Measurements from ENCODE around the gene LAMTOR1. TPM values are rescaled to one million over a fixed set of nuclear protein-coding genes. Genes with fewer than 3 reads are reported as not detected.
"Not testable (repeated sequence)": the region's sequence is repeated elsewhere in the genome, so short reads cannot be mapped to it uniquely, and the experiment has no call there.

Gene LAMTOR1
- total RNA-seq, result 10 to 100 TPM; 45.7 to 69.3 (median 62.5) TPM
- 60.4 TPM for total RNA-seq (2013)
- 20.7 to 66.2 (median 40.3) reads per million in 29 experiments for total RNA-seq

- ChIA-PET POLR2A (no interaction called here), CTCF (interaction anchor here in 1 of 2 donors (1.3 kb wide), 1 partner anchor 78 kb away, joined by 4 read pairs; no protein-coding TSS in a partner anchor)
- peaks cover 44 to 49% (median 47%) of the 10 kb centered on the region in 3 donors for H3K4me1 Mint-ChIP-seq
- peak within 1 kb of the TSS; percentile 82 to 86 for H3K27ac Mint-ChIP-seq
- peak within 1 kb of the TSS; percentile 77 to 92 (median 89) for H3K4me3 Mint-ChIP-seq
- peaks cover 12 to 49% of the 10 kb centered on the region in 2 experiments for H3K4me1 ChIP-seq (ENCODE audit: control insufficient read depth in 1 of 2, extremely low read depth in 1 of 2, insufficient read depth in 2 of 2, low read length in 2 of 2)
- H3K9me3 Mint-ChIP-seq, result no peaks in the 10 kb centered on the region
- H3K36me3 ChIP-seq (ENCODE audit: control insufficient read depth in 2 of 2, extremely low read depth in 1 of 2, insufficient read depth in 1 of 2, low read length in 1 of 2), result peaks cover 0 to 32% of the 10 kb centered on the region in 2 donors
- DNase-seq (peak; percentile 94 to 99 (median 97)), ATAC-seq (replicated peaks in 1 of 4) (peak; percentile 96 to 99 (median 97))
- H3K9me3 ChIP-seq, result no peaks in the 10 kb centered on the region
- H3K27ac ChIP-seq (ENCODE audit: low read length), result peak within 1 kb of the TSS; percentile 86
- no peaks in the 10 kb centered on the region for H3K27me3 Mint-ChIP-seq
- peak within 1 kb of the TSS; percentile 82 to 89 for H3K4me3 ChIP-seq (ENCODE audit: control insufficient read depth in 1 of 2, extremely low read depth in 1 of 2, low read length in 1 of 2)
- peaks cover 12% of the 10 kb centered on the region for H3K36me3 Mint-ChIP-seq
- WGBS (ENCODE audit: insufficient coverage), result 5% methylated on average over 60 of the region's 64 CpGs
- H3K27me3 ChIP-seq (replicated peaks in 1 of 2; ENCODE audit: control insufficient read depth in 2 of 2, extremely low read depth in 1 of 2, insufficient read depth in 2 of 2, low read length in 1 of 2), result no peaks in the 10 kb centered on the region
Measured at GRCh38 chr11:72102946-72103753, at the start of gene LAMTOR1. Gene LAMTOR1 (minus strand): TSS chr11:72103297. CDS start chr11:72103224, 73 bp downstream.

- H3K4me3 Mint-ChIP-seq, result no peak overlapping the region
- no peak overlapping the region for H3K27ac Mint-ChIP-seq
- Histone ChIP-seq H3K4me3 (ENCODE audit: control insufficient read depth in 1 of 2, extremely low read depth in 1 of 2, low read length in 1 of 2) (no peak overlapping the region), H3K9me3 (no peaks in the 10 kb centered on the region), H3K27me3 (replicated peaks in 1 of 2; ENCODE audit: control insufficient read depth in 2 of 2, extremely low read depth in 1 of 2, insufficient read depth in 2 of 2, low read length in 1 of 2) (no peaks in the 10 kb centered on the region), H3K36me3 (ENCODE audit: control insufficient read depth in 2 of 2, extremely low read depth in 1 of 2, insufficient read depth in 1 of 2, low read length in 1 of 2) (no peaks in the 10 kb centered on the region), H3K4me1 (ENCODE audit: control insufficient read depth in 1 of 2, extremely low read depth in 1 of 2, insufficient read depth in 2 of 2, low read length in 2 of 2) (no peaks in the 10 kb centered on the region), H3K27ac (ENCODE audit: low read length) (no peak overlapping the region)
- ChIA-PET CTCF (interaction anchor here (0.6 to 1.2 kb wide), 2 partner anchors 57 to 182 kb away, joined by 3 read pairs; no protein-coding TSS in a partner anchor), POLR2A (no interaction called here)
- WGBS (ENCODE audit: insufficient coverage), result no CpG with 5 or more reads among the region's 4 CpGs
- H3K4me1 Mint-ChIP-seq, result no peaks in the 10 kb centered on the region
- no peaks in the 10 kb centered on the region for H3K36me3 Mint-ChIP-seq
- no peak for DNase-seq
- no peak for ATAC-seq (replicated peaks in 1 of 4)
- peaks cover 0 to 2% of the 10 kb centered on the region in 2 donors for H3K27me3 Mint-ChIP-seq
- no peaks in the 10 kb centered on the region for H3K9me3 Mint-ChIP-seq
Measured at GRCh38 chr11:72150882-72151281, 47.8 kb upstream of the LAMTOR1 start.

- ATAC-seq (replicated peaks in 1 of 4) (no peak), DNase-seq (no peak)
- no peaks in the 10 kb centered on the region for H3K36me3 ChIP-seq (ENCODE audit: control insufficient read depth in 2 of 2, extremely low read depth in 1 of 2, insufficient read depth in 1 of 2, low read length in 1 of 2)
- ChIA-PET POLR2A (no interaction called here), CTCF (interaction anchor here in 1 of 2 donors (0.7 kb wide), 1 partner anchor 167 kb away, joined by 3 read pairs; no protein-coding TSS in a partner anchor)
- Mint-ChIP-seq H3K36me3 (no peaks in the 10 kb centered on the region), H3K4me3 (no peak overlapping the region), H3K4me1 (peaks cover 3 to 5% (median 4%) of the 10 kb centered on the region in 3 donors), H3K27ac (no peak overlapping the region), H3K27me3 (peaks cover 4 to 7% of the 10 kb centered on the region in 2 donors), H3K9me3 (no peaks in the 10 kb centered on the region)
- H3K27me3 ChIP-seq (replicated peaks in 1 of 2; ENCODE audit: control insufficient read depth in 2 of 2, extremely low read depth in 1 of 2, insufficient read depth in 2 of 2, low read length in 1 of 2), result peaks cover 0 to 4% of the 10 kb centered on the region in 2 experiments
- no peaks in the 10 kb centered on the region for H3K9me3 ChIP-seq
- no peak overlapping the region for H3K4me3 ChIP-seq (ENCODE audit: control insufficient read depth in 1 of 2, extremely low read depth in 1 of 2, low read length in 1 of 2)
- WGBS (ENCODE audit: insufficient coverage), result 35% methylated on average over 2 of the region's 2 CpGs
- H3K27ac ChIP-seq (ENCODE audit: low read length), result no peak overlapping the region
- H3K4me1 ChIP-seq (ENCODE audit: control insufficient read depth in 1 of 2, extremely low read depth in 1 of 2, insufficient read depth in 2 of 2, low read length in 2 of 2), result peaks cover 0 to 3% of the 10 kb centered on the region in 2 experiments
Measured at GRCh38 chr11:72146625-72147024, 43.5 kb upstream of the LAMTOR1 start.

- ChIA-PET POLR2A (interaction anchor here (0.6 to 0.8 kb wide), 2 partner anchors 67 to 168 kb away, joined by 3 read pairs; no protein-coding TSS in a partner anchor), CTCF (interaction anchor here (0.6 to 3.0 kb wide), 12 partner anchors 26 to 286 kb away, joined by 3 to 31 read pairs (median 5); partner anchors contain the start of gene ANAPC15 (in 1 of the 2))
- H3K4me3 Mint-ChIP-seq, result no peak overlapping the region
Measured at GRCh38 chr11:72144807-72145565, 41.9 kb upstream of the LAMTOR1 start.

GRCh38 chr11:72142543-72142942 is 39.4 kb upstream of the LAMTOR1 start:
- ATAC-seq (replicated peaks in 1 of 4); H3K9me3 Mint-ChIP-seq; H3K4me1 ChIP-seq (ENCODE audit: control insufficient read depth in 1 of 2, extremely low read depth in 1 of 2, insufficient read depth in 2 of 2, low read length in 2 of 2); H3K27me3 ChIP-seq (replicated peaks in 1 of 2; ENCODE audit: control insufficient read depth in 2 of 2, extremely low read depth in 1 of 2, insufficient read depth in 2 of 2, low read length in 1 of 2); H3K36me3 Mint-ChIP-seq; H3K36me3 ChIP-seq (ENCODE audit: control insufficient read depth in 2 of 2, extremely low read depth in 1 of 2, insufficient read depth in 1 of 2, low read length in 1 of 2); DNase-seq; H3K4me3 ChIP-seq (ENCODE audit: control insufficient read depth in 1 of 2, extremely low read depth in 1 of 2, low read length in 1 of 2); H3K9me3 ChIP-seq; POLR2A ChIA-PET; H3K27ac ChIP-seq (ENCODE audit: low read length); H3K27ac Mint-ChIP-seq; H3K4me3 Mint-ChIP-seq: not testable (repeated sequence)
- no CpG with 5 or more reads among the region's 1 CpG for WGBS (ENCODE audit: insufficient coverage)
- CTCF ChIA-PET, result interaction anchor here in 1 of 2 donors (3.0 kb wide), 1 partner anchor 165 kb away, joined by 22 read pairs; no protein-coding TSS in a partner anchor
- peaks cover 15% of the 10 kb centered on the region in 2 donors for H3K27me3 Mint-ChIP-seq
- peaks cover 4 to 14% (median 10%) of the 10 kb centered on the region in 3 donors for H3K4me1 Mint-ChIP-seq

More at GRCh38 chr11:72144807-72145565, 41.9 kb upstream of the LAMTOR1 start:
- peaks cover 0 to 4% of the 10 kb centered on the region in 2 experiments for H3K27me3 ChIP-seq (replicated peaks in 1 of 2; ENCODE audit: control insufficient read depth in 2 of 2, extremely low read depth in 1 of 2, insufficient read depth in 2 of 2, low read length in 1 of 2)
- no peak overlapping the region for H3K4me3 ChIP-seq (ENCODE audit: control insufficient read depth in 1 of 2, extremely low read depth in 1 of 2, low read length in 1 of 2)
- ATAC-seq (replicated peaks in 1 of 4) (no peak), DNase-seq (no peak)
- no CpG with 5 or more reads among the region's 4 CpGs for WGBS (ENCODE audit: insufficient coverage)
- H3K27me3 Mint-ChIP-seq, result peaks cover 12 to 15% of the 10 kb centered on the region in 2 donors
- H3K9me3 Mint-ChIP-seq, result no peaks in the 10 kb centered on the region
- peaks cover 4 to 14% (median 10%) of the 10 kb centered on the region in 3 donors for H3K4me1 Mint-ChIP-seq
- H3K9me3 ChIP-seq, result no peaks in the 10 kb centered on the region
- no peak overlapping the region for H3K27ac Mint-ChIP-seq
- no peaks in the 10 kb centered on the region for H3K36me3 Mint-ChIP-seq
- no peak overlapping the region for H3K27ac ChIP-seq (ENCODE audit: low read length)
- H3K36me3 ChIP-seq (ENCODE audit: control insufficient read depth in 2 of 2, extremely low read depth in 1 of 2, insufficient read depth in 1 of 2, low read length in 1 of 2), result no peaks in the 10 kb centered on the region
- H3K4me1 ChIP-seq (ENCODE audit: control insufficient read depth in 1 of 2, extremely low read depth in 1 of 2, insufficient read depth in 2 of 2, low read length in 2 of 2), result peaks cover 0 to 3% of the 10 kb centered on the region in 2 experiments

- H3K27me3 Mint-ChIP-seq, result peaks cover 15% of the 10 kb centered on the region in 2 donors
- H3K27ac Mint-ChIP-seq; H3K36me3 ChIP-seq (ENCODE audit: control insufficient read depth in 2 of 2, extremely low read depth in 1 of 2, insufficient read depth in 1 of 2, low read length in 1 of 2); ATAC-seq (replicated peaks in 1 of 4); H3K9me3 ChIP-seq; H3K4me3 Mint-ChIP-seq; H3K9me3 Mint-ChIP-seq; H3K4me3 ChIP-seq (ENCODE audit: control insufficient read depth in 1 of 2, extremely low read depth in 1 of 2, low read length in 1 of 2); POLR2A ChIA-PET; H3K27ac ChIP-seq (ENCODE audit: low read length); H3K4me1 ChIP-seq (ENCODE audit: control insufficient read depth in 1 of 2, extremely low read depth in 1 of 2, insufficient read depth in 2 of 2, low read length in 2 of 2); H3K27me3 ChIP-seq (replicated peaks in 1 of 2; ENCODE audit: control insufficient read depth in 2 of 2, extremely low read depth in 1 of 2, insufficient read depth in 2 of 2, low read length in 1 of 2); DNase-seq; H3K36me3 Mint-ChIP-seq: not testable (repeated sequence)
- CTCF ChIA-PET, result interaction anchor here in 1 of 2 donors (1.3 kb wide), 1 partner anchor 117 kb away, joined by 5 read pairs; no protein-coding TSS in a partner anchor
- peaks cover 4 to 14% (median 10%) of the 10 kb centered on the region in 3 donors for H3K4me1 Mint-ChIP-seq
- WGBS (ENCODE audit: insufficient coverage), result no CpG with 5 or more reads among the region's 1 CpG
Measured at GRCh38 chr11:72142086-72142485, 39.0 kb upstream of the LAMTOR1 start.
